Measurements from ENCODE around the gene ZMIZ2.
A peak's percentile ranks its signal among the peaks of the same experiment; 100 is the strongest.
"Not testable (repeated sequence)": the region's sequence is repeated elsewhere in the genome, so short reads cannot be mapped to it uniquely, and the experiment has no call there.

ZMIZ2 gene

DNA sequence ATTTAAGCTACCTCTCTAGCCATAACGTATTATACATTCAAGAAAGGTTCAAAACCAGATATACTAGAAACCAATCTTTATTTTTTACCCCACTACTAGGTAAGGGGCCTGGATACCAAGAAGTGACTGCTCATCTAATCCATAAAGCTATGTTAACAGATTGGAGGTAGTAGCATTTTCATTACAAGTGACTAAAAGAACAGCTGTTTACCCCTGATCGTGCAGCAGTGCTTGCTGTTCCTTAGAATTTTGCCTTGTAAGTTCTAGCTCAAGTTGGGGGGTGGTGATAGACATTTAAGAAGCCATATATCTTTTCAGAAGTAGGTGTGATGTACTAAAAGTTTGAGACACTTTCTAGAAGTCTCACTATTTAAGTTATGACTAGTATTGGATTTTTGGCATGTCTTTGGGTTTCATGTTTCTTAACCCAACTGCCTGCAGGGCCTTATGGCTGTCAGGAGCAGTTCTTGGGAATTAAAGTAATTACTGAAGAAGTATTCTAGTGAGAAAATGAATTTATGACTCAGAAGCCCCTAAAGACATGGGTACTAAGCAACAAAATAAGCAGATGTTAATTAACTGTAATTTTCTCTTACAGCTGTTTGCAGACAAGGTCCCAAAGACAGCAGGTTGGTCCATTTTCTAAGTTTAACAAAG, 50.1 kb downstream of the ZMIZ2 start:
- Histone ChIP-seq H3K9ac (ENCODE audit: low read length in 5 of 5) (peak overlapping the region in 3 of 5 donors; percentile 79 to 91 (median 86)), H3K27me3 (ENCODE audit: control insufficient read depth in 5 of 5, insufficient read depth in 4 of 5, low read length in 5 of 5) (no peaks in the 10 kb centered on the region), H3K9me3 (ENCODE audit: control insufficient read depth in 5 of 5, low read length in 5 of 5) (no peaks in the 10 kb centered on the region), H3K4me1 (ENCODE audit: control insufficient read depth in 5 of 5, insufficient read depth in 5 of 5, low read length in 5 of 5) (peaks cover 5 to 32% (median 26%) of the 10 kb centered on the region in 5 donors), H3K4me3 (ENCODE audit: low read depth in 1 of 5, low read length in 5 of 5) (peak overlapping the region in 4 of 5 donors; percentile 16 to 53 (median 27)), H3K36me3 (ENCODE audit: control insufficient read depth in 5 of 5, insufficient read depth in 5 of 5, low read length in 5 of 5) (peaks cover 12 to 45% (median 39%) of the 10 kb centered on the region in 5 donors), H3K27ac (ENCODE audit: low read depth, low read length) (peak overlapping the region; percentile 99)

DNA sequence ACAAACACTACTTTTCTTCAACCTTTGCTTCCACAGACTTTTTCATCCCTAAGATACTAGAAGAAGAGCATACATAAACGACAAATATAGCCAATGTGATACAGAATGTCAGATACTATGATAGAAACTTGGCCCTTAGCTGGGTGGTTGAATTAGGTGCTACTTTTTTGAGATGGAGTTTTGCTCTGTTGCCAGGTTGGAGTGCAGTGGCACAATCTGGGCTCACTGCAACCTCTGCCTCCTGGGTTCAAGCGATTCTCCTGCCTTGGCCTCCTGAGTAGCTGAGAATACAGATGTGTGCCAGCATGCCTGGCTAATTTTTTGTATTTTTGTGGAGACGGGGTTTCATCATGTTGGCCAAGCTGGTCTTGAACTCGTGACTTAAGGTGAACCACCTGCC, 51.3 kb downstream of the ZMIZ2 start:
- H3K9ac ChIP-seq (ENCODE audit: low read length in 5 of 5): no peak overlapping the region
- no peak overlapping the region for H3K27ac ChIP-seq (ENCODE audit: low read depth, low read length)
- H3K4me3 ChIP-seq (ENCODE audit: low read depth in 1 of 5, low read length in 5 of 5): no peak overlapping the region
- no peaks in the 10 kb centered on the region for H3K27me3 ChIP-seq (ENCODE audit: control insufficient read depth in 5 of 5, insufficient read depth in 4 of 5, low read length in 5 of 5)
- H3K36me3 ChIP-seq (ENCODE audit: control insufficient read depth in 5 of 5, insufficient read depth in 5 of 5, low read length in 5 of 5): peaks cover 12 to 56% (median 44%) of the 10 kb centered on the region in 5 donors
- H3K4me1 ChIP-seq (ENCODE audit: control insufficient read depth in 5 of 5, insufficient read depth in 5 of 5, low read length in 5 of 5): peaks cover 5 to 36% (median 28%) of the 10 kb centered on the region in 5 donors
- no peaks in the 10 kb centered on the region for H3K9me3 ChIP-seq (ENCODE audit: control insufficient read depth in 5 of 5, low read length in 5 of 5)

DNA sequence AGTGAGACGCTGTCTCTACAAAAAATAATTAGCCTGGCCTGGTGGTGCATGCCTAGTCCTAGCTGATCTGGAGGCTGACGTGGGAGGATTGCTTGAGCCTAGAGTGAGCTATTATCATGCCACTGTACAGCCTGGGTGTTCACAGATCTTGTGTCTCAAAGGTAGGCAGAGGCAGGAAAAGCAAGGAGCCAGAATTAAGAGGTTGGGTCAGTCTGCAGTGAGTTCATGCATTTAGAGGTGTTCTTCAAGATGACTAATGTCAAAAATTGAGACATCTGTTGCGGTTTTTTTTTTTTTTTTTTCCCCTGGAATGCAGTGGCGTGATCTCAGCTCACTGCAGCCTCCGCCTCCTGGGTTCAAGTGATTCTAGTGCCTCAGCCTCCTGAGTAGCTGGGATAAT, 53.2 kb downstream of the ZMIZ2 start:
- H3K9me3 ChIP-seq (ENCODE audit: control insufficient read depth in 5 of 5, low read length in 5 of 5): no peaks in the 10 kb centered on the region
- H3K4me1 ChIP-seq (ENCODE audit: control insufficient read depth in 5 of 5, insufficient read depth in 5 of 5, low read length in 5 of 5): peaks cover 5 to 33% (median 24%) of the 10 kb centered on the region in 5 donors
- H3K27me3 ChIP-seq (ENCODE audit: control insufficient read depth in 5 of 5, insufficient read depth in 4 of 5, low read length in 5 of 5): no peaks in the 10 kb centered on the region
- H3K27ac ChIP-seq (ENCODE audit: low read depth, low read length): no peak overlapping the region
- H3K4me3 ChIP-seq (ENCODE audit: low read depth in 1 of 5, low read length in 5 of 5): no peak overlapping the region
- peaks cover 12 to 61% (median 45%) of the 10 kb centered on the region in 5 donors for H3K36me3 ChIP-seq (ENCODE audit: control insufficient read depth in 5 of 5, insufficient read depth in 5 of 5, low read length in 5 of 5)
- H3K9ac ChIP-seq (ENCODE audit: low read length in 5 of 5): no peak overlapping the region

DNA sequence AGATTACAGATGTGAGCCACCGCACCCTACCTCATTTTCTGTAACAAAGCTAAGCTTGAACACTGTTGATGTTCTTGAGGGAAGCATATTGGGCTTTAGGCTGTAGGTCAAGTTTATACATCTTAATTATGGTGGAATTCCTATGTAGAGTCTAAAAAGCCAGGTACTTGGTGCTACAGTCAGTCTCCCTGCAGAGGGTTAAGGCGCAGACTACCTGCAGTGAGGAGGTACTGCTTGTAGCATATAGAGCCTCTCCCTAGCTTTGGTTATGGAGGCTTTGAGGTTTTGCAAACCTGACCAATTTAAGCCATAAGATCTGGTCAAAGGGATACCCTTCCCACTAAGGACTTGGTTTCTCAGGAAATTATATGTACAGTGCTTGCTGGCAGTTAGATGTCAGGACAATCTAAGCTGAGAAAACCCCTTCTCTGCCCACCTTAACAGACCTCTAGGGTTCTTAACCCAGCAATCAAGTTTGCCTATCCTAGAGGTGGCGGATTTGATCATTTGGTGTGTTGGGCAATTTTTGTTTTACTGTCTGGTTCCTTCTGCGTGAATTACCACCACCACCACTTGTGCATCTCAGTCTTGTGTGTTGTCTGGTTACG, 53.9 kb downstream of the ZMIZ2 start:
- Histone ChIP-seq H3K27me3 (ENCODE audit: control insufficient read depth in 5 of 5, insufficient read depth in 4 of 5, low read length in 5 of 5) (no peaks in the 10 kb centered on the region), H3K4me3 (ENCODE audit: low read depth in 1 of 5, low read length in 5 of 5) (no peak overlapping the region), H3K9ac (ENCODE audit: low read length in 5 of 5) (peak overlapping the region in 1 of 5 donors; percentile 1), H3K9me3 (ENCODE audit: control insufficient read depth in 5 of 5, low read length in 5 of 5) (no peaks in the 10 kb centered on the region), H3K27ac (ENCODE audit: low read depth, low read length) (no peak overlapping the region), H3K36me3 (ENCODE audit: control insufficient read depth in 5 of 5, insufficient read depth in 5 of 5, low read length in 5 of 5) (peaks cover 12 to 61% (median 45%) of the 10 kb centered on the region in 5 donors), H3K4me1 (ENCODE audit: control insufficient read depth in 5 of 5, insufficient read depth in 5 of 5, low read length in 5 of 5) (peaks cover 5 to 27% (median 22%) of the 10 kb centered on the region in 5 donors)

DNA sequence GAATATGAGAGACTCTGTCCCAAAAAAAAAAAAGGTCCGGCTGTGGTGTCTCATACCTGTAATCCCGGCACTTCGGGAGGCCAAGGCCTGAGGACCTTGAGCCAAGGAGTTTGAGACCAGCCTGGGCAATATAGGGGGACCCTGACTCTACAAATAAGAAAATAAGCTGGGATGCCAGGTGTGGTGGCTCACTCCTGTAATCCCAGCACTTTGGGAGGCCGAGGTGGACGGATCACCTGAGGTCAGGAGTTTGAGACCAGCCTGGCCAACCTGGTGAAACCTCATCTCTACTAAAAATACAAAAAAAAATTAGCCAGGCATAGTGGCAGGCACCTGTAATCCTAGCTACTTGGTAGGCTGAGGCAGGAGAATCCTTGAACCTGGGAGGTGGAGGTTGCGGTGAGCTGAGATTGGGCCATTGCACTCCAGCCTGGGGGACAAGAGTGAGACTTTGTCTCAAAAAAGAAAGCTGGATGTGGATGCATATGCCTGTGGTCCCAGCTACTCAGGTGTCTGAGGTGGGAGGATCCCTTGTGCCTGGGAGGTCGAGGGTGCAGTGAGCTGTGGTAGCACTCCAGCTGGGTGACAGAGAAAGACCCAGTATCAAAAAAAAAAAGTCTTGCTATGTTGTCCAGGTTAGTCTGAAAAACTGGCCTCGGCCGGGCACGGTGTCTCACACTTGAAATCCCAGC, 55.3 kb downstream of the ZMIZ2 start:
- peaks cover 0 to 13% (median 8%) of the 10 kb centered on the region in 5 donors for H3K4me1 ChIP-seq (ENCODE audit: control insufficient read depth in 5 of 5, insufficient read depth in 5 of 5, low read length in 5 of 5)
- H3K4me3 ChIP-seq (ENCODE audit: low read depth in 1 of 5, low read length in 5 of 5); H3K27ac ChIP-seq (ENCODE audit: low read depth, low read length); H3K27me3 ChIP-seq (ENCODE audit: control insufficient read depth in 5 of 5, insufficient read depth in 4 of 5, low read length in 5 of 5); H3K9ac ChIP-seq (ENCODE audit: low read length in 5 of 5); H3K9me3 ChIP-seq (ENCODE audit: control insufficient read depth in 5 of 5, low read length in 5 of 5): not testable (repeated sequence)
- peaks cover 12 to 60% (median 45%) of the 10 kb centered on the region in 5 donors for H3K36me3 ChIP-seq (ENCODE audit: control insufficient read depth in 5 of 5, insufficient read depth in 5 of 5, low read length in 5 of 5)

DNA sequence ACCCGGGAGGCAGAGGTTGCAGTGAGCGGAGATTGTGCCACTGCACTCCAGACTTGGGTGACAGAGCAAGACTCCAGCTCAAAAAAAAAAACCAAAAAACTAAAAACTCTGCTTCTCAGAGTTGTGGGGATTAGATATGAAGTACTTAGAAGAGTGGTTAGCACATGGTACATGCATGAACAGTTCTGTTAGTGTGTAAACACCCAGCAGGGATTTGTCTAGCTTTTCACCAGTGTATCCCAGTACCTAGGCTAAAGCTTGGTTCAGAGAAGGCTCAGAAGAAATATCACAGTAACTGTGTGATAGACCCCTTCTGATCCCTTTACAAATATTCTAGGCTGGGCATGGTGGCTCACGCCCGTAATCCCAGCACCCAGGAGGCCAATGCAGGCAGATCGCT, 57.3 kb downstream of the ZMIZ2 start:
- no peaks in the 10 kb centered on the region for H3K9me3 ChIP-seq (ENCODE audit: control insufficient read depth in 5 of 5, low read length in 5 of 5)
- H3K27me3 ChIP-seq (ENCODE audit: control insufficient read depth in 5 of 5, insufficient read depth in 4 of 5, low read length in 5 of 5): no peaks in the 10 kb centered on the region
- peaks cover 0 to 11% (median 0%) of the 10 kb centered on the region in 5 donors for H3K4me1 ChIP-seq (ENCODE audit: control insufficient read depth in 5 of 5, insufficient read depth in 5 of 5, low read length in 5 of 5)
- peaks cover 7 to 43% (median 33%) of the 10 kb centered on the region in 5 donors for H3K36me3 ChIP-seq (ENCODE audit: control insufficient read depth in 5 of 5, insufficient read depth in 5 of 5, low read length in 5 of 5)
- no peak overlapping the region for H3K4me3 ChIP-seq (ENCODE audit: low read depth in 1 of 5, low read length in 5 of 5)
- no peak overlapping the region for H3K9ac ChIP-seq (ENCODE audit: low read length in 5 of 5)
- no peak overlapping the region for H3K27ac ChIP-seq (ENCODE audit: low read depth, low read length)

DNA sequence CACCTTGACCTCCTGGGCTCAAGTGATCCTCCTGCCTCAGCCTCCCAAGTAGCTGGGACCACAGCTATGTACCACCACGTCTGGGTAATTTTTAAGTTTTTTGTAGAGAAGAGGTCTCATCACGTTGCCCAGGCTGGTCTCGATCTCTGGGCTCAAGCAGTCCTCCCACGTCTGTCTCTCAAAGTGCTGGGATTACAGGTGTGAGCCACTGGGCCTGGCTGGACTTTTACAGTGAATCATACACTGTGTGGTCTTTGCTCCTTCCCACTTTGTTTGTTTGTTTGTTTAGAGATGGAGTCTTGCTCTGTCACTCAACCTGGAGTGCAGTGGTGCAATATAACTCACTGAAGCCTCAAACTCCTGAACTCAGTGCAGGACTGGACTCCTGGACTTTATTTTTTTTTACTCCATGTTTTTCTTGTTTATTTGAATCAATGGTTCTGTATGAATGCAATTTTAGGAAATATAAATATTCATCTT, 60.3 kb downstream of the ZMIZ2 start:
- H3K9ac ChIP-seq (ENCODE audit: low read length in 5 of 5): no peak overlapping the region
- H3K36me3 ChIP-seq (ENCODE audit: control insufficient read depth in 5 of 5, insufficient read depth in 5 of 5, low read length in 5 of 5): peaks cover 0 to 14% (median 8%) of the 10 kb centered on the region in 5 donors
- no peak overlapping the region for H3K27ac ChIP-seq (ENCODE audit: low read depth, low read length)
- H3K4me3 ChIP-seq (ENCODE audit: low read depth in 1 of 5, low read length in 5 of 5): no peak overlapping the region
- H3K9me3 ChIP-seq (ENCODE audit: control insufficient read depth in 5 of 5, low read length in 5 of 5): no peaks in the 10 kb centered on the region
- no peaks in the 10 kb centered on the region for H3K27me3 ChIP-seq (ENCODE audit: control insufficient read depth in 5 of 5, insufficient read depth in 4 of 5, low read length in 5 of 5)
- H3K4me1 ChIP-seq (ENCODE audit: control insufficient read depth in 5 of 5, insufficient read depth in 5 of 5, low read length in 5 of 5): peaks cover 0 to 11% (median 0%) of the 10 kb centered on the region in 5 donors

DNA sequence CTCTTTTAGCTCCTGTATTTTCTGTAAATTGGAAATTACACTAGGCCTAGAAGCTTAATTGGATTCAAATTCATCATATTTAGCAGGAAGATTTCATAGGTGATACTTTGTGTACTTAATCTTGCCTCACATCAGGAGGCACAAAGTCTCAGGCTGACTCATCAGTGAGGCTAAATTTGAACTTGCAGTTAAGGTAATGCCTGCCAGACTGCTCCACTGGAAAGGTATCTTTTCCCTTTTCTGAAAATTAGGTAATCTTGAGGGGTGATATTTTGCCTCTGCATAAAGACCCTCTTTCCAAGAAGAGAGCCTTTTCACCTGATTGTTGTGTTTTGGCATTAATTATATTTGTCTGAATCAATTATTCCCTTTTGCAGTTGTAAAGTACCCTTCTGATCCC, 62.4 kb downstream of the ZMIZ2 start:
- Histone ChIP-seq H3K4me1 (ENCODE audit: control insufficient read depth in 5 of 5, insufficient read depth in 5 of 5, low read length in 5 of 5) (no peaks in the 10 kb centered on the region), H3K27ac (ENCODE audit: low read depth, low read length) (no peak overlapping the region), H3K4me3 (ENCODE audit: low read depth in 1 of 5, low read length in 5 of 5) (no peak overlapping the region), H3K9ac (ENCODE audit: low read length in 5 of 5) (no peak overlapping the region), H3K36me3 (ENCODE audit: control insufficient read depth in 5 of 5, insufficient read depth in 5 of 5, low read length in 5 of 5) (no peaks in the 10 kb centered on the region), H3K27me3 (ENCODE audit: control insufficient read depth in 5 of 5, insufficient read depth in 4 of 5, low read length in 5 of 5) (no peaks in the 10 kb centered on the region), H3K9me3 (ENCODE audit: control insufficient read depth in 5 of 5, low read length in 5 of 5) (no peaks in the 10 kb centered on the region)

DNA sequence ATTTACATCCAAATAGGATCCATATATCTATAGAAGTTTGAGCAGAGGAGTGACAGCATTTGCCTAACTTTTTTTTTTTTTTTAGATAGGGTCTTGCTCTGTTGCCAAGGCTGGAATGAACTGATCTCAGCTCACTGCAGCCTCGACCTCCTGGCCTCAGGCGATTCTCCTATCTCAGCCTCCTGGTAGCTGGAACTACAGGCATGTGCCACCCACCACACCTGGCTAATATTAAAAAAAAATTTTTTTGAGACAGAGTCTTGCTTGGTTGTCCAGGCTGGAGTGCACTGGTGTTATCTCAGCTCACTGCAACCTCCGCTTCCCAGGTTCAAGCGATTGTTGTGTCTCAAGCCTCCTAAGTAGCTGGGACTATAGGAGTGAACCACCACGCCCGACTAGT, 62.9 kb downstream of the ZMIZ2 start:
- H3K36me3 ChIP-seq (ENCODE audit: control insufficient read depth in 5 of 5, insufficient read depth in 5 of 5, low read length in 5 of 5): no peaks in the 10 kb centered on the region
- H3K27ac ChIP-seq (ENCODE audit: low read depth, low read length): no peak overlapping the region
- H3K4me1 ChIP-seq (ENCODE audit: control insufficient read depth in 5 of 5, insufficient read depth in 5 of 5, low read length in 5 of 5): no peaks in the 10 kb centered on the region
- H3K4me3 ChIP-seq (ENCODE audit: low read depth in 1 of 5, low read length in 5 of 5): no peak overlapping the region
- no peak overlapping the region for H3K9ac ChIP-seq (ENCODE audit: low read length in 5 of 5)
- no peaks in the 10 kb centered on the region for H3K9me3 ChIP-seq (ENCODE audit: control insufficient read depth in 5 of 5, low read length in 5 of 5)
- no peaks in the 10 kb centered on the region for H3K27me3 ChIP-seq (ENCODE audit: control insufficient read depth in 5 of 5, insufficient read depth in 4 of 5, low read length in 5 of 5)

DNA sequence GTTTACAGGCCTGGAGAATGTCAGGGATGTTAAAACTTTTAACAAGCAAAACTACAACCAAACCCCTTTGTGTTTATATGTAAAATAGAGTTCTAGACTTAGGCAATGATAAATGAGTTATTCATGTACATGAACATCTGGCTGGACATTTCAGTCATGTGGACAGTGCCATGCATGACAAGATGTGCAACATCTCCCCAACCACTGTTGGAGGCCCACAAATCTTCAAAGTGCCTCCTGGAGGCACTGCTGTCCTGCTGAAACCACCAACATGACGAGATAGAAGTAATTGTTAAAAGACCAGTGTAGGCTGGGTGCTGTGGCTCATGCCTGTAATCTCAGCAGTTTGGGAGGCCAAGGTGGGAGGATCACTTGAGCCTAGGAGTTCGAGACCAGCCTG, 66.3 kb downstream of the ZMIZ2 start:
- H3K4me1 ChIP-seq (ENCODE audit: control insufficient read depth in 5 of 5, insufficient read depth in 5 of 5, low read length in 5 of 5): no peaks in the 10 kb centered on the region
- H3K27me3 ChIP-seq (ENCODE audit: control insufficient read depth in 5 of 5, insufficient read depth in 4 of 5, low read length in 5 of 5): no peaks in the 10 kb centered on the region
- H3K27ac ChIP-seq (ENCODE audit: low read depth, low read length): no peak overlapping the region
- H3K4me3 ChIP-seq (ENCODE audit: low read depth in 1 of 5, low read length in 5 of 5): no peak overlapping the region
- no peak overlapping the region for H3K9ac ChIP-seq (ENCODE audit: low read length in 5 of 5)
- no peaks in the 10 kb centered on the region for H3K9me3 ChIP-seq (ENCODE audit: control insufficient read depth in 5 of 5, low read length in 5 of 5)
- no peaks in the 10 kb centered on the region for H3K36me3 ChIP-seq (ENCODE audit: control insufficient read depth in 5 of 5, insufficient read depth in 5 of 5, low read length in 5 of 5)
